ENCODE results near the gene POLR1B. TPM values are rescaled to one million over a fixed set of nuclear protein-coding genes. Genes with fewer than 3 reads are reported as not detected.

Gene POLR1B
- total and polyA plus RNA-seq, 10 of the 15 experiments (the other 5 are each of a cell fraction or from before 2014, with no cell fraction given): 13.4 to 55.8 (median 35.9) TPM

DNA sequence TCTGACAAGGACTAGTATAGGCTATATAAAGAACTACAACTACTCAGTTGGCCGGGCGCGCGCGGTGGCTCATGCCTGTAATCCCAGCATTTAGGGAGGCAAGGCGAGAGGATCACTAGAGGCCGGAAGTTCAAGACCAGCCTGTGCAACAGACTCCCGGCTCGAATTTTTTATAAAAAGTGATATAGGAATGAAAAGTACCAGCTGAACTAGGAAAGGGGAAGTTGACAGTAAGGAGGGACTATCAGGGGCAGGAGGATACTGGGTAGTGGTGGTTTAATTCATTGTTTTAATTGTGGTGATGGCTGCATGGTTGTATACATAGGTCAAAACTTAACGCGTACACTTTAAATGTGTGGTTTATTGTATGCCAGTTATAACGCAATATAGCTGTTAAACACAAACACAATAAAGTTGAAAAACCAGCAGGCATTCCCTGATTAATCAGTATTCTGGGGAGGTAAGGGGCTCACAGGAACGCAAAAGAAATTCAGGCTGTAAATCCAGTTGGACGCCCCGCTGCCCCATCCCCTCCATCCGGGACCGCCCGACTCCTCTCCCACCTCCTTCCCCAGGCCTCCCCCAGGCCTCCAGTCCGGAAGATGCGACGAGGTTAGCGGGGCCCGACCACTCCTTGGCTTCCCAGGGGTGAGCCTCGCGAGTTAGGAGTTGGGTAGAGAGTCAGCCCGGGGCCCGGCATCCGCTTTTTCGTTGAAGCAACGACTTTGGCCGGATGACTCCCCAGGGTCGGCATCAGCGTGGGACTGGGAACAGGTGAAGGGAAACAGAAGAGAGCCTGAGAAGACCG, 746 bp upstream of the POLR1B start (continued):
- TF ChIP-seq ESRRA (IDR thresholded peaks at IDR 0.05; ENCODE audit: low read length) (0 out of 2 replicates have a peak, but pooled peaks have one; percentile 9), POLR2A (IDR thresholded peaks at IDR 0.05; ENCODE audit: low read depth, low read length) (peak; percentile 88), IKZF2 (IDR thresholded peaks at IDR 0.05) (peak; percentile 16 to 47; a peak in 2 of 4 replicates), NFYB (IDR thresholded peaks at IDR 0.05; ENCODE audit: insufficient read depth, low read depth, low read length) (no peak), NFYA (IDR thresholded peaks at IDR 0.05; ENCODE audit: borderline replicate concordance, low read depth, low read length) (no peak), NFIC (IDR thresholded peaks at IDR 0.05; ENCODE audit: low read depth, low read length) (peak; percentile 73; the same call in 1 of the 2 replicates), RAD51 (IDR thresholded peaks at IDR 0.05) (no peak), NBN (IDR thresholded peaks at IDR 0.05) (0 out of 2 replicates have a peak, but pooled peaks have one; percentile 81), KLF5 (IDR thresholded peaks at IDR 0.05; ENCODE audit: partially characterized antibody) (peak; percentile 99), DPF2 (IDR thresholded peaks at IDR 0.05) (0 out of 2 replicates have a peak, but pooled peaks have one; percentile 8)
- TF ChIP-seq, protein P1, sequence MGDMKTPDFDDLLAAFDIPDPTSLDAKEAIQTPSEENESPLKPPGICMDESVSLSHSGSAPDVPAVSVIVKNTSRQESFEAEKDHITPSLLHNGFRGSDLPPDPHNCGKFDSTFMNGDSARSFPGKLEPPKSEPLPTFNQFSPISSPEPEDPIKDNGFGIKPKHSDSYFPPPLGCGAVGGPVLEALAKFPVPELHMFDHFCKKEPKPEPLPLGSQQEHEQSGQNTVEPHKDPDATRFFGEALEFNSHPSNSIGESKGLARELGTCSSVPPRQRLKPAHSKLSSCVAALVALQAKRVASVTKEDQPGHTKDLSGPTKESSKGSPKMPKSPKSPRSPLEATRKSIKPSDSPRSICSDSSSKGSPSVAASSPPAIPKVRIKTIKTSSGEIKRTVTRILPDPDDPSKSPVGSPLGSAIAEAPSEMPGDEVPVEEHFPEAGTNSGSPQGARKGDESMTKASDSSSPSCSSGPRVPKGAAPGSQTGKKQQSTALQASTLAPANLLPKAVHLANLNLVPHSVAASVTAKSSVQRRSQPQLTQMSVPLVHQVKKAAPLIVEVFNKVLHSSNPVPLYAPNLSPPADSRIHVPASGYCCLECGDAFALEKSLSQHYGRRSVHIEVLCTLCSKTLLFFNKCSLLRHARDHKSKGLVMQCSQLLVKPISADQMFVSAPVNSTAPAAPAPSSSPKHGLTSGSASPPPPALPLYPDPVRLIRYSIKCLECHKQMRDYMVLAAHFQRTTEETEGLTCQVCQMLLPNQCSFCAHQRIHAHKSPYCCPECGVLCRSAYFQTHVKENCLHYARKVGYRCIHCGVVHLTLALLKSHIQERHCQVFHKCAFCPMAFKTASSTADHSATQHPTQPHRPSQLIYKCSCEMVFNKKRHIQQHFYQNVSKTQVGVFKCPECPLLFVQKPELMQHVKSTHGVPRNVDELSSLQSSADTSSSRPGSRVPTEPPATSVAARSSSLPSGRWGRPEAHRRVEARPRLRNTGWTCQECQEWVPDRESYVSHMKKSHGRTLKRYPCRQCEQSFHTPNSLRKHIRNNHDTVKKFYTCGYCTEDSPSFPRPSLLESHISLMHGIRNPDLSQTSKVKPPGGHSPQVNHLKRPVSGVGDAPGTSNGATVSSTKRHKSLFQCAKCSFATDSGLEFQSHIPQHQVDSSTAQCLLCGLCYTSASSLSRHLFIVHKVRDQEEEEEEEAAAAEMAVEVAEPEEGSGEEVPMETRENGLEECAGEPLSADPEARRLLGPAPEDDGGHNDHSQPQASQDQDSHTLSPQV (IDR thresholded peaks at IDR 0.05): no peak
- TF ChIP-seq, protein P2, sequence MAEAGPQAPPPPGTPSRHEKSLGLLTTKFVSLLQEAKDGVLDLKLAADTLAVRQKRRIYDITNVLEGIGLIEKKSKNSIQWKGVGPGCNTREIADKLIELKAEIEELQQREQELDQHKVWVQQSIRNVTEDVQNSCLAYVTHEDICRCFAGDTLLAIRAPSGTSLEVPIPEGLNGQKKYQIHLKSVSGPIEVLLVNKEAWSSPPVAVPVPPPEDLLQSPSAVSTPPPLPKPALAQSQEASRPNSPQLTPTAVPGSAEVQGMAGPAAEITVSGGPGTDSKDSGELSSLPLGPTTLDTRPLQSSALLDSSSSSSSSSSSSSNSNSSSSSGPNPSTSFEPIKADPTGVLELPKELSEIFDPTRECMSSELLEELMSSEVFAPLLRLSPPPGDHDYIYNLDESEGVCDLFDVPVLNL (IDR thresholded peaks at IDR 0.05; ENCODE audit: low read depth, low read length): 0 out of 2 replicates have a peak, but pooled peaks have one; percentile 48
- TF ChIP-seq, protein P3, sequence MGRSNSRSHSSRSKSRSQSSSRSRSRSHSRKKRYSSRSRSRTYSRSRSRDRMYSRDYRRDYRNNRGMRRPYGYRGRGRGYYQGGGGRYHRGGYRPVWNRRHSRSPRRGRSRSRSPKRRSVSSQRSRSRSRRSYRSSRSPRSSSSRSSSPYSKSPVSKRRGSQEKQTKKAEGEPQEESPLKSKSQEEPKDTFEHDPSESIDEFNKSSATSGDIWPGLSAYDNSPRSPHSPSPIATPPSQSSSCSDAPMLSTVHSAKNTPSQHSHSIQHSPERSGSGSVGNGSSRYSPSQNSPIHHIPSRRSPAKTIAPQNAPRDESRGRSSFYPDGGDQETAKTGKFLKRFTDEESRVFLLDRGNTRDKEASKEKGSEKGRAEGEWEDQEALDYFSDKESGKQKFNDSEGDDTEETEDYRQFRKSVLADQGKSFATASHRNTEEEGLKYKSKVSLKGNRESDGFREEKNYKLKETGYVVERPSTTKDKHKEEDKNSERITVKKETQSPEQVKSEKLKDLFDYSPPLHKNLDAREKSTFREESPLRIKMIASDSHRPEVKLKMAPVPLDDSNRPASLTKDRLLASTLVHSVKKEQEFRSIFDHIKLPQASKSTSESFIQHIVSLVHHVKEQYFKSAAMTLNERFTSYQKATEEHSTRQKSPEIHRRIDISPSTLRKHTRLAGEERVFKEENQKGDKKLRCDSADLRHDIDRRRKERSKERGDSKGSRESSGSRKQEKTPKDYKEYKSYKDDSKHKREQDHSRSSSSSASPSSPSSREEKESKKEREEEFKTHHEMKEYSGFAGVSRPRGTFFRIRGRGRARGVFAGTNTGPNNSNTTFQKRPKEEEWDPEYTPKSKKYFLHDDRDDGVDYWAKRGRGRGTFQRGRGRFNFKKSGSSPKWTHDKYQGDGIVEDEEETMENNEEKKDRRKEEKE (IDR thresholded peaks at IDR 0.05): peak; percentile 94
- TF ChIP-seq, protein P4, sequence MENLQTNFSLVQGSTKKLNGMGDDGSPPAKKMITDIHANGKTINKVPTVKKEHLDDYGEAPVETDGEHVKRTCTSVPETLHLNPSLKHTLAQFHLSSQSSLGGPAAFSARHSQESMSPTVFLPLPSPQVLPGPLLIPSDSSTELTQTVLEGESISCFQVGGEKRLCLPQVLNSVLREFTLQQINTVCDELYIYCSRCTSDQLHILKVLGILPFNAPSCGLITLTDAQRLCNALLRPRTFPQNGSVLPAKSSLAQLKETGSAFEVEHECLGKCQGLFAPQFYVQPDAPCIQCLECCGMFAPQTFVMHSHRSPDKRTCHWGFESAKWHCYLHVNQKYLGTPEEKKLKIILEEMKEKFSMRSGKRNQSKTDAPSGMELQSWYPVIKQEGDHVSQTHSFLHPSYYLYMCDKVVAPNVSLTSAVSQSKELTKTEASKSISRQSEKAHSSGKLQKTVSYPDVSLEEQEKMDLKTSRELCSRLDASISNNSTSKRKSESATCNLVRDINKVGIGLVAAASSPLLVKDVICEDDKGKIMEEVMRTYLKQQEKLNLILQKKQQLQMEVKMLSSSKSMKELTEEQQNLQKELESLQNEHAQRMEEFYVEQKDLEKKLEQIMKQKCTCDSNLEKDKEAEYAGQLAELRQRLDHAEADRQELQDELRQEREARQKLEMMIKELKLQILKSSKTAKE (IDR thresholded peaks at IDR 0.05; ENCODE audit: low read depth, poor library complexity, severe bottlenecking): peak; percentile 94
- TF ChIP-seq, protein P5, sequence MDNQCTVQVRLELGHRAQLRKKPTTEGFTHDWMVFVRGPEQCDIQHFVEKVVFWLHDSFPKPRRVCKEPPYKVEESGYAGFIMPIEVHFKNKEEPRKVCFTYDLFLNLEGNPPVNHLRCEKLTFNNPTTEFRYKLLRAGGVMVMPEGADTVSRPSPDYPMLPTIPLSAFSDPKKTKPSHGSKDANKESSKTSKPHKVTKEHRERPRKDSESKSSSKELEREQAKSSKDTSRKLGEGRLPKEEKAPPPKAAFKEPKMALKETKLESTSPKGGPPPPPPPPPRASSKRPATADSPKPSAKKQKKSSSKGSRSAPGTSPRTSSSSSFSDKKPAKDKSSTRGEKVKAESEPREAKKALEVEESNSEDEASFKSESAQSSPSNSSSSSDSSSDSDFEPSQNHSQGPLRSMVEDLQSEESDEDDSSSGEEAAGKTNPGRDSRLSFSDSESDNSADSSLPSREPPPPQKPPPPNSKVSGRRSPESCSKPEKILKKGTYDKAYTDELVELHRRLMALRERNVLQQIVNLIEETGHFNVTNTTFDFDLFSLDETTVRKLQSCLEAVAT (IDR thresholded peaks at IDR 0.05): peak; percentile 68

All from GM12878 (cell line).